ENCODE measurements around the gene KRTAP16-1. TPM values are rescaled to one million over a fixed set of nuclear protein-coding genes. Genes with fewer than 3 reads are reported as not detected.

KRTAP16-1 gene
- total and polyA plus RNA-seq, 2 of the 4 experiments (the other 2 are of a cell fraction), result not detected

DNA sequence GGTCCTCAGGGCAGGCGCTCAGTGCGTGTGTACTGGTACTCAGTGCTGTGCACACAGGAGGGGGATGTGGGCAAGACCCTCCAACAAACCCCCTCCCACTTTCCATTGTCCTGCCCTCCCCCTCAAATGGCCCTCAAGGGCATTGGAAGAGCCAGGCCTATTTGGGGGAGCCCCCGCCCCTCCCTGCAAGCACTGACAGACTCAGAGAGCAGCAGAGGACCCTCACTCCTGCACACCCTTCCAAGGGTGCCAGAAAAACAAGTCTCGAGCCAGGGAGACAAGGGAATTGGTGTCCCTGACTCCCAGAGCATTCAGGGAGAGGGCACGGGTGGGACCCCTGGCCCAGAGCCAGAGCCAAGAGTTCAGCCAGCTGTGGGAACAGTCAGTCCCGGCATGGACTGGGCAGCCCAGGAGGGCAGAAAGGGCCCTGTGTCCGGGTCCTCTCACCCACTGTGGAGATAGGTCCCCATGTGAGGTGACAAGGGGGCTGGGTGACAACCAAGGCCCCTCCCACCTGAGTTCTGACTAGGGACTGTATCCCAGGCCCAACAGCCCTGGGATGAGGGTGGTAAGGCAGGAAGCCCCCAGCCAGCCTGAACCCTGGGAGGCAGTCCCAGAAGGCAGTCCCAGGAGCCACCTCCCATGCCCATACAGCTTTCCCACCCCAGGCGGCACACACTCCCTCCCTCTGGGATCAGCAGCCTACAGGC is 18.5 kb upstream of the KRTAP16-1 start:
- CTCF ChIA-PET, result interaction anchor here (0.6 to 1.3 kb wide), 2 partner anchors 376 to 418 kb away, joined by 3 to 4 read pairs; no protein-coding TSS in a partner anchor
- H2BK120ac ChIP-seq (ENCODE audit: low read depth, low read length), result peak overlapping the region; percentile 88

More for the DNA sequence above, 18.5 kb upstream of the KRTAP16-1 start:
- H4K91ac ChIP-seq (ENCODE audit: insufficient read depth, low read depth, low read length), result peak overlapping the region; percentile 63
- in situ Hi-C loops (cut with MboI; ENCODE audit: low sequenced_read_pairs), result no loop called here
- H3K36me3 ChIP-seq (ENCODE audit: control insufficient read depth, insufficient read depth, low read length), result no peaks in the 10 kb centered on the region
- ATAC-seq (ENCODE audit: low read depth) (no peak), DNase-seq (no peak)
- TF ChIP-seq RFX5 (IDR thresholded peaks at IDR 0.05; ENCODE audit: low read depth, low read length) (no peak), MAZ (IDR thresholded peaks at IDR 0.05; ENCODE audit: borderline replicate concordance, low read depth, low read length) (no peak), POLR2A (IDR thresholded peaks at IDR 0.05; ENCODE audit: low read depth, low read length) (no peak), SMC3 (IDR thresholded peaks at IDR 0.05; ENCODE audit: low read depth, low read length) (no peak), MAFK (IDR thresholded peaks at IDR 0.05; ENCODE audit: low read depth, low read length) (no peak)
- H4K20me1 ChIP-seq (ENCODE audit: insufficient read depth, low read length), result no peaks in the 10 kb centered on the region
- no peak overlapping the region for H3K9ac ChIP-seq (ENCODE audit: low read depth, low read length)
- H3K4ac ChIP-seq (ENCODE audit: low read depth, low read length), result peak overlapping the region; percentile 67
- no peaks in the 10 kb centered on the region for H3K27me3 ChIP-seq (ENCODE audit: control insufficient read depth, insufficient read depth, low read length)
- intact Hi-C loops (cut with micrococcal nuclease), result loop anchor here (2.0 kb wide), 2 partner anchors 169 to 221 kb away; no protein-coding TSS in a partner anchor
- peak overlapping the region; percentile 65 for H2AK9ac ChIP-seq (replicated peaks; ENCODE audit: low read depth, low read length, poor library complexity)
- H2AK5ac ChIP-seq (ENCODE audit: low read depth, low read length), result peak overlapping the region; percentile 64
- H3K56ac ChIP-seq (ENCODE audit: extremely low read depth, insufficient read depth, low read length), result no peak overlapping the region
- peak overlapping the region; percentile 49 for H2AFZ ChIP-seq (replicated peaks; ENCODE audit: low read length, poor library complexity)
- H3K4me3 ChIP-seq (ENCODE audit: insufficient read depth, low read depth, low read length), result no peak overlapping the region
- H4K5ac ChIP-seq (ENCODE audit: low read depth, low read length), result peak overlapping the region; percentile 20; the same call in 1 of the 2 replicates
- H3K4me2 ChIP-seq (ENCODE audit: low read depth, low read length), result no peak overlapping the region
- H4K8ac ChIP-seq (ENCODE audit: low read depth in 2 of 2, low read length in 2 of 2), result peak overlapping the region; percentile 1 to 50; a peak in 2 of 4 replicates
- peak overlapping the region; percentile 42 for H2BK5ac ChIP-seq (ENCODE audit: low read depth, low read length, poor library complexity, severe bottlenecking)
- dilution Hi-C loops (cut with HindIII; ENCODE audit: low sequenced_read_pairs, unreplicated experiment), result no loop called here
- POLR2A ChIA-PET (ENCODE audit: unreplicated experiment), result no interaction called here
- H3K9me3 ChIP-seq (ENCODE audit: control insufficient read depth, insufficient read depth, low read length), result no peaks in the 10 kb centered on the region
- no TSS peak for BruUV-seq (replicated peaks)
- H3K23ac ChIP-seq (ENCODE audit: low read depth, low read length), result no peak overlapping the region
- H2BK20ac ChIP-seq (ENCODE audit: low read depth, low read length), result peak overlapping the region; percentile 52
- no peaks in the 10 kb centered on the region for H3K79me1 ChIP-seq (ENCODE audit: low read depth in 1 of 2, low read length in 2 of 2)
- no peak overlapping the region for H2BK15ac ChIP-seq (ENCODE audit: low read depth, low read length)
- no CpG with 5 or more reads among the region's 8 CpGs for whole genome bisulfite sequencing, 2 experiments (ENCODE audit: extremely low coverage in 2 of 2, insufficient read length in 1 of 2)
- peaks cover 3% of the 10 kb centered on the region; the same call in 1 of the 2 replicates for H3K9me1 ChIP-seq (ENCODE audit: insufficient read depth, low read length)
- H3K14ac ChIP-seq (replicated peaks; ENCODE audit: low read depth, low read length), result no peak overlapping the region
- H3K27ac ChIP-seq (ENCODE audit: insufficient read depth, low read length), result no peak overlapping the region
- H3K4me1 ChIP-seq (ENCODE audit: control insufficient read depth, insufficient read depth, low read length), result no peaks in the 10 kb centered on the region
- H3K18ac ChIP-seq (ENCODE audit: low read depth, low read length), result no peak overlapping the region

Data from IMR-90 (cell line).